ENCODE measurements around the gene DYNLL1. TPM values are rescaled to one million over a fixed set of nuclear protein-coding genes. Genes with fewer than 3 reads are reported as not detected.
A peak's percentile ranks its signal among the peaks of the same experiment; 100 is the strongest.

DYNLL1 gene
- total RNA-seq, 1 donor from 2014 or later, result 355 TPM

DNA sequence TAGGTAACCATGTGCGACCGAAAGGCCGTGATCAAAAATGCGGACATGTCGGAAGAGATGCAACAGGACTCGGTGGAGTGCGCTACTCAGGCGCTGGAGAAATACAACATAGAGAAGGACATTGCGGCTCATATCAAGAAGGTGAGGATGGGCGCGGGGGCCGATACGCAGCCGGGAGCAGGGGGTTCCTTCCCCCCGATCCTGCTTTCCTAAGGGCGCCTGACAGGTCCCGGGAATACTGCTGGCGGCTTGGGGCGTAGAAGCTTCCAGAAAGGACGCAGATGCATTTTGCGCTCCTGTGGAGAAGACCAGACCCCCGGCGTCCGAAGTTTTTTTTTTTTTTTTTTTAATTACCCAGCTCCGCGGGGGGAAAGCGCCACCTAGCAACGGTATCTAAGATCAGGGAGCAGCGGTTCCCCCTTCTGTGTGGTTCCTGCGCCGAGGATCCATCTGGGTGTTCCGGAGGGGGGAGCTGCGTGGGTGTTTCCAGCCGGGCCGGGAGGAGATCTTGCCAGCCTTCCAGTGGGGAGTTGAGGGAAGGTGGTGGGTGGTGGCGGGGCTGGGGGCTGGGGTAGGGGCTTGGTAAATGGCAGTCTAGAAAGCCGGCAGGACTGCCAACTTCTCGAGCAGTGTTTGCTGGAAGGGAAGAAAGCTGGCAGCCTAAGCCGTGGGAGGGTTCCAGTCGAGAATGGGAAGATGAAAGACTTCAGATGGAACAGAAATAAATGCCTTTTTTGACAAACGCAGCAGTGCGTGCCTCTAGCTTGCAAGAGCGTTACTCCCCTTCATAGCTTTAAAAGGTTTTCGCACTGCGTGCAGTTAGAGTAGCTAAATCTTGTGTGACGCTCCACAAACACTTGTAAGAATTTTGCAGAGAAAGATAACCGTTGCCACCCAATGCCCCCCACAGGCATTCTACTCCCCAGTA is 764 bp downstream of the DYNLL1 start:
- no peak for TF ChIP-seq EZH2 (IDR thresholded peaks at IDR 0.05)
- TF ChIP-seq, protein P1, sequence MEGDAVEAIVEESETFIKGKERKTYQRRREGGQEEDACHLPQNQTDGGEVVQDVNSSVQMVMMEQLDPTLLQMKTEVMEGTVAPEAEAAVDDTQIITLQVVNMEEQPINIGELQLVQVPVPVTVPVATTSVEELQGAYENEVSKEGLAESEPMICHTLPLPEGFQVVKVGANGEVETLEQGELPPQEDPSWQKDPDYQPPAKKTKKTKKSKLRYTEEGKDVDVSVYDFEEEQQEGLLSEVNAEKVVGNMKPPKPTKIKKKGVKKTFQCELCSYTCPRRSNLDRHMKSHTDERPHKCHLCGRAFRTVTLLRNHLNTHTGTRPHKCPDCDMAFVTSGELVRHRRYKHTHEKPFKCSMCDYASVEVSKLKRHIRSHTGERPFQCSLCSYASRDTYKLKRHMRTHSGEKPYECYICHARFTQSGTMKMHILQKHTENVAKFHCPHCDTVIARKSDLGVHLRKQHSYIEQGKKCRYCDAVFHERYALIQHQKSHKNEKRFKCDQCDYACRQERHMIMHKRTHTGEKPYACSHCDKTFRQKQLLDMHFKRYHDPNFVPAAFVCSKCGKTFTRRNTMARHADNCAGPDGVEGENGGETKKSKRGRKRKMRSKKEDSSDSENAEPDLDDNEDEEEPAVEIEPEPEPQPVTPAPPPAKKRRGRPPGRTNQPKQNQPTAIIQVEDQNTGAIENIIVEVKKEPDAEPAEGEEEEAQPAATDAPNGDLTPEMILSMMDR (IDR thresholded peaks at IDR 0.05), result peak; percentile 8
- Histone ChIP-seq H3K27ac (peak overlapping the region; percentile 50), H4K20me1 (ENCODE audit: low read depth) (peaks cover 31% of the 10 kb centered on the region), H3K79me2 (ENCODE audit: low read depth) (peaks cover 37% of the 10 kb centered on the region), H3K27me3 (no peaks in the 10 kb centered on the region), H3K4me1 (peaks cover 19% of the 10 kb centered on the region), H3F3A (ENCODE audit: low read depth) (peaks cover 51% of the 10 kb centered on the region), H3K9ac (peak overlapping the region; percentile 67), H3K4me3 (peak overlapping the region; percentile 86), H3K4me2 (peak overlapping the region; percentile 100), H3K9me3 (ENCODE audit: low read depth) (no peaks in the 10 kb centered on the region), H3K36me3 (peaks cover 3% of the 10 kb centered on the region), H2AFZ (replicated peaks) (no peak overlapping the region)
- Mint-ChIP-seq H3K36me3 (peaks cover 23% of the 10 kb centered on the region), H3K27ac (peak overlapping the region; percentile 98), H3K27me3 (ENCODE audit: insufficient read depth, low read depth) (peaks cover 2% of the 10 kb centered on the region), H3K9me3 (no peaks in the 10 kb centered on the region), H3K4me3 (peak overlapping the region; percentile 99), H3K4me1 (peaks cover 31% of the 10 kb centered on the region)
- DNase-seq (ENCODE audit: low spot score), result peak; percentile 84

GRCh38 chr12:120497524-120498150 is 1.7 kb downstream of the DYNLL1 start:
- peaks cover 37% of the 10 kb centered on the region for H3K79me2 ChIP-seq (ENCODE audit: low read depth)
- TF ChIP-seq EZH2phosphoT487 (IDR thresholded peaks at IDR 0.05), result no peak
- H3K9me3 ChIP-seq (ENCODE audit: low read depth), result no peaks in the 10 kb centered on the region
- peaks cover 31% of the 10 kb centered on the region for H3K4me1 Mint-ChIP-seq
- H3K27me3 ChIP-seq, result no peaks in the 10 kb centered on the region
- no peak overlapping the region for H2AFZ ChIP-seq (replicated peaks)
- H3F3A ChIP-seq (ENCODE audit: low read depth), result peaks cover 51% of the 10 kb centered on the region
- H3K36me3 ChIP-seq, result peaks cover 3% of the 10 kb centered on the region
- DNase-seq (ENCODE audit: low spot score), result no peak
- peaks cover 23% of the 10 kb centered on the region for H3K36me3 Mint-ChIP-seq
- H4K20me1 ChIP-seq (ENCODE audit: low read depth), result peaks cover 31% of the 10 kb centered on the region
- H3K9ac ChIP-seq, result peak overlapping the region; percentile 67
- peak overlapping the region; percentile 100 for H3K4me2 ChIP-seq
- peaks cover 2% of the 10 kb centered on the region for H3K27me3 Mint-ChIP-seq (ENCODE audit: insufficient read depth, low read depth)
- H3K27ac ChIP-seq, result no peak overlapping the region
- peak overlapping the region; percentile 86 for H3K4me3 ChIP-seq
- no peaks in the 10 kb centered on the region for H3K9me3 Mint-ChIP-seq
- peaks cover 19% of the 10 kb centered on the region for H3K4me1 ChIP-seq
- H3K4me3 Mint-ChIP-seq, result peak overlapping the region; percentile 99
- H3K27ac Mint-ChIP-seq, result no peak overlapping the region

DNA sequence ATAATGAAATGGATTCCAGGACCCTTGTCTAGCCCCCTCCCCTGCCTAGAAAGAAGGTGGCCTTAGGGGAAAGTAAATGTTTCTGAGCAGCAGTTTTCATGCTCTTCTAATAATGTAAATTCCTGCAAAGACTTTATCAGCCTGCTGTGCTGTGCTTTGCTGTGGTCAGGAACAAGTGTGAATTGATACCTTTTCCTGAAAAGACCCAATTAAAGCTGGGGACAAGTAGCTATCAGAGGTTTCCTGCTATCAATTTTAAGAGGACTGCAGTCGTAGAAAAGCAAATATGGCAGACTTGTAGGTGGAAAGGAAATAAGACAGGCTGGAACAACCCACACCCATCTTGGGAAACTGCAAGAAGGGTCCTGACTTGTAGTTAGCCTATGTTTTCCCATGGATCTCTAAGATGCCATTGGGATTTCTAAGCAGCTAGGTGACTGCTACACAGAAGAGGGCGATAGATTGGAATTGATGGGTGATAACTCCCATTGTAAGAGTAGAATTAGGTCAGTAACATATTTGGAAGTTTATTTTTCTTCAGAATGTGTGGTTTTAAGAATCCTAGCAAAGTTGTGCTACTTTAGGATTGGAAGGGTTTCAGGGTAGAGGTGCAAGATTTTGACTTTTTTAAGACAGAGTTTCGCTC is 3.1 kb downstream of the DYNLL1 start:
- peaks cover 31% of the 10 kb centered on the region for H4K20me1 ChIP-seq (ENCODE audit: low read depth)
- Mint-ChIP-seq H3K9me3 (no peaks in the 10 kb centered on the region), H3K27me3 (ENCODE audit: insufficient read depth, low read depth) (peaks cover 2% of the 10 kb centered on the region), H3K27ac (peak overlapping the region; percentile 40), H3K4me3 (peak overlapping the region; percentile 99), H3K36me3 (peaks cover 29% of the 10 kb centered on the region), H3K4me1 (peaks cover 31% of the 10 kb centered on the region)
- H3K4me1 ChIP-seq, result peaks cover 19% of the 10 kb centered on the region
- no peaks in the 10 kb centered on the region for H3K27me3 ChIP-seq
- peaks cover 3% of the 10 kb centered on the region for H3K36me3 ChIP-seq
- H3K4me2 ChIP-seq, result peak overlapping the region; percentile 100
- peak overlapping the region; percentile 40 for H3K27ac ChIP-seq
- TF ChIP-seq, protein P1 (IDR thresholded peaks at IDR 0.05), result no peak
- TF ChIP-seq EZH2 (IDR thresholded peaks at IDR 0.05), result no peak
- TF ChIP-seq EZH2phosphoT487 (IDR thresholded peaks at IDR 0.05), result no peak
- no peak overlapping the region for H2AFZ ChIP-seq (replicated peaks)
- no peaks in the 10 kb centered on the region for H3K9me3 ChIP-seq (ENCODE audit: low read depth)
- H3F3A ChIP-seq (ENCODE audit: low read depth), result peaks cover 56% of the 10 kb centered on the region
- H3K4me3 ChIP-seq, result no peak overlapping the region
- no peak overlapping the region for H3K9ac ChIP-seq
- DNase-seq (ENCODE audit: low spot score), result no peak
- peaks cover 36% of the 10 kb centered on the region for H3K79me2 ChIP-seq (ENCODE audit: low read depth)

Data from neural progenitor cell (in vitro differentiated cells).